Measurements from ENCODE around the gene PROK2. TPM values are rescaled to one million over a fixed set of nuclear protein-coding genes. Genes with fewer than 3 reads are reported as not detected.

PROK2 gene, protein sequence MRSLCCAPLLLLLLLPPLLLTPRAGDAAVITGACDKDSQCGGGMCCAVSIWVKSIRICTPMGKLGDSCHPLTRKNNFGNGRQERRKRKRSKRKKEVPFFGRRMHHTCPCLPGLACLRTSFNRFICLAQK
- not detected in 2 replicates for total RNA-seq

DNA sequence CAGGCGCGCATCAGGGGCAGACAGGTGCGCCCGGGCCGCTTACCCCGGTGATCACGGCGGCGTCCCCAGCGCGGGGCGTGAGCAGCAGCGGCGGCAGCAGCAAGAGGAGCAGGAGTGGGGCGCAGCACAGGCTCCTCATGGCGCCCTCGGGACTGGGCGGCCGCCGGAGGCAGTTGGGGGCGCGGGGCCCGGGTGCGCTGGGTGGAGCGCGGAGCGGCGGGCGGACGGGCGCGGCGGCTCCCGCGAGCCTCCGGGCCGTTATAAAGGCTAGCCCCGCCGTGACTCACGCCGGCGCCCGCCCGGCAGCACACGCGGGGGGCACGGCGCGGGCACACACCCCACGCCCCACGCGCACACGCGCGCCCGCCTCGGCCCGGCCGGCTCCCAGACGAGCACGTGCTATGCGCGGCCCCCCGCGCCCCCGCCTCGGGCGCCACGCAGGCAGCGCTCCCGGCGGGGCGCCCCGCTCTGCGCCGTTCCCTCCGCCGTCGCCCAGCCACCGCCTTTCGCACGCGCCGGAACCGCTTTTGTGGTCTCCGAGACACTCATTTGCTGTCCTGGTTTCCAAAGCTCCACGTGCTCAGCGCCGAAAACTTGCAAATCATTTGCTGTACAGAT lies at the start of gene PROK2:
PROK2 (minus strand) TSS at position 235 of the 618 bp plus-strand sequence; CDS start at position 139, 96 bp downstream.
- intact Hi-C loops (cut with micrococcal nuclease), result loop anchor here (5.0 kb wide), 1 partner anchor 73 kb away; no protein-coding TSS in a partner anchor
- H3K4me1 Mint-ChIP-seq, result peaks cover 20% of the 10 kb centered on the region
- peak within 1 kb of the TSS; percentile 28 for H3K27ac Mint-ChIP-seq
- H3K4me3 Mint-ChIP-seq, result peak within 1 kb of the TSS; percentile 80
- no peaks in the 10 kb centered on the region for H3K9me3 Mint-ChIP-seq
- H3K27me3 Mint-ChIP-seq, result peaks cover 63% of the 10 kb centered on the region
- peak; percentile 71 for DNase-seq
- H3K36me3 Mint-ChIP-seq (ENCODE audit: low read depth), result no peaks in the 10 kb centered on the region

DNA sequence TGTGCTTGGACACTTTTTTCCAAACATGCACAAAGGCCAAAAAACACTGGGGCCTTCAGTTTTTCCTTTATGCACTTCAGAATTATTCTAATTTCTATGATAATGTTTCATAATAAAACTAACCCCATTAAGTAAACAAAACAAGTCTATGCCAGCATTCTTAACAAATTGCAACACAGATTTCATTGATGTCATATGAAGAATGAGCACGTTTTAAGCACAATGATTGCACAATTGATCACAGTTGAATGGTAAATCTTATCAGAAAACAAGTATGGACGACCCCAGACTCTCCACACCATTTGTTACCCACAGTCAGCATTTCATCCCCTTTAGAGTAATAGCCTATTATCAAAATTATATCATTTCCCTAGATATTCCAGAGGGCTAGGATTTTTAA lies 46.7 kb upstream of the PROK2 start:
- no peaks in the 10 kb centered on the region for H3K9me3 Mint-ChIP-seq

DNA sequence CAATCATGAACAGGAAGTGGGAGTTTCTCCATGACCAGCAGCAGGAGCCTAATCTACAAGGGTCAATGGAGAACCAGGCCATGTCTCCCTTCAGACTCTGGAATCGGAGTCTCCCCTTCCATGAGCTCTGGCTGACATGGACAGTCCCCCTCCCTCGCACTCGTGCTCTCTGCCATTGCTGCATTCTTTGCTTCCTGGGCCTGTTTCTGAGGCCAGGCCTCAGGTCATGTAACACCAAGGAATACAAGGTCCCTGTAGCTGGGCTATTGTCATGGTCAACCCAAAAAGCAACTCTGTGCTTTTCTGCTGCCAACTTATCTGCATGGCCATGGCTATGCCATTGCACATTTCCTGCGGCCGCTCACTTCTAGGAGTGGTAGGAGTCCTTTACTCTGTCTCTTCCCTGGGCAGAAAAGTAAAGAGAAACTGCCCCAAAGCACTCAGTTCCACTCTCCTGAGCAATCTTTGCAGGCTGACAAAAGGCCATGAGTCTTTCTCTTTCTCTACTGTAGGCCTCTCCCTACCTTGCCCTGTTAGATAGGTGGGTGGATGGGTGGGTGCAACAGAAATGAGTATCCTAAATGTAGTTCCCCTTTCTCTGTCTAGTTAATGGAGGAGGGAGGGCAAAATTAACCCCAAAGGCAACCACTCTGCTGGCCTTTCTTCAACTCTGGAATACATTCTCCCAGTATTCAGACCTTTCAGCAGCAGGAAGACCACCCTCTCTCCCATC lies 40.8 kb upstream of the PROK2 start:
- Mint-ChIP-seq H3K9me3 (no peaks in the 10 kb centered on the region), H3K4me1 (no peaks in the 10 kb centered on the region), H3K27me3 (peaks cover 18% of the 10 kb centered on the region), H3K27ac (no peak overlapping the region), H3K36me3 (ENCODE audit: low read depth) (no peaks in the 10 kb centered on the region), H3K4me3 (no peak overlapping the region)
- DNase-seq, result no peak
- intact Hi-C loops (cut with micrococcal nuclease), result no loop called here

More for the DNA sequence above, 46.7 kb upstream of the PROK2 start:
- intact Hi-C loops (cut with micrococcal nuclease), result no loop called here
- H3K4me3 Mint-ChIP-seq, result no peak overlapping the region
- no peak for DNase-seq
- no peaks in the 10 kb centered on the region for H3K4me1 Mint-ChIP-seq
- no peak overlapping the region for H3K27ac Mint-ChIP-seq
- no peaks in the 10 kb centered on the region for H3K36me3 Mint-ChIP-seq (ENCODE audit: low read depth)
- peaks cover 18% of the 10 kb centered on the region for H3K27me3 Mint-ChIP-seq

DNA sequence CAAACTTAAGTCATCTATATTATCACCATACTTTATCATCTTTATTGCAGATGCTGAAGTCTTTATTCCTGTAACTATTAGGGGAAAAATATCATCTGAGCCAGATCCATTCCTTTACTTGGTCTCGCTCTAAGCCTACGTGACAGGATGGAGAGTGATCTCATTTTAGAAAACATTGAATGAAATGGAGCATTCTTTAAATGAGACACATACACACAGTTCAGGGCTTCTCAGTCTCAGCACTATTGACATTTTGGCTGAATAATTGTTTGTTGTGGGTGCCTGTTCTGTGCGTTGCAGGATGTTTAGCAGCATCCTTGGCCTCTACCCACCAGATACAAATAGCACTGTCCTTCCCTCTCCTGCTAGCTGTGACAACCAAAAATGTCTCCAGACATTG lies 36.2 kb upstream of the PROK2 start:
- H3K36me3 Mint-ChIP-seq (ENCODE audit: low read depth), result no peaks in the 10 kb centered on the region
- intact Hi-C loops (cut with micrococcal nuclease), result no loop called here
- H3K4me1 Mint-ChIP-seq, result no peaks in the 10 kb centered on the region
- no peak overlapping the region for H3K4me3 Mint-ChIP-seq
- no peaks in the 10 kb centered on the region for H3K9me3 Mint-ChIP-seq
- H3K27ac Mint-ChIP-seq, result no peak overlapping the region
- no peak for DNase-seq
- H3K27me3 Mint-ChIP-seq, result peaks cover 7% of the 10 kb centered on the region

DNA sequence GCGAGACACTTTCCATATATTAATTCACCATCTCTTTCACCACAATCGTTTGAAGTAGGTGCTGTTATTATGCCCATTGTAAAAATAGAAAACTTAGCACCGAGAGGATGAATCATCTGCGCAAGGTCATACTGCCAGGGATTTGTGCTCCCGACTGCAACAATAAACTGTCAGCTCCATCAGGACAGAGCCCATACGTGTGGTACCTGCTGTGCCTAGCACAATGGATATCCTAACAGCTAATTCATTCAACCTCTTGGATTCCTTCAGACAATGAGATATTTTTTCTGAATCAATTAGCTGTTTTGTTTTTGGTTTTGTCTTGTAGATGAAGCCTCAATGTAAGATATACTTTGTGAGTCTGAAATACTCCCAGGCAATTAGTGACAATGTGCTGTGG lies 32.3 kb upstream of the PROK2 start:
- Mint-ChIP-seq H3K4me3 (no peak overlapping the region), H3K27me3 (peaks cover 15% of the 10 kb centered on the region), H3K9me3 (no peaks in the 10 kb centered on the region), H3K27ac (no peak overlapping the region), H3K36me3 (ENCODE audit: low read depth) (no peaks in the 10 kb centered on the region), H3K4me1 (no peaks in the 10 kb centered on the region)
- intact Hi-C loops (cut with micrococcal nuclease), result no loop called here
- DNase-seq, result no peak

DNA sequence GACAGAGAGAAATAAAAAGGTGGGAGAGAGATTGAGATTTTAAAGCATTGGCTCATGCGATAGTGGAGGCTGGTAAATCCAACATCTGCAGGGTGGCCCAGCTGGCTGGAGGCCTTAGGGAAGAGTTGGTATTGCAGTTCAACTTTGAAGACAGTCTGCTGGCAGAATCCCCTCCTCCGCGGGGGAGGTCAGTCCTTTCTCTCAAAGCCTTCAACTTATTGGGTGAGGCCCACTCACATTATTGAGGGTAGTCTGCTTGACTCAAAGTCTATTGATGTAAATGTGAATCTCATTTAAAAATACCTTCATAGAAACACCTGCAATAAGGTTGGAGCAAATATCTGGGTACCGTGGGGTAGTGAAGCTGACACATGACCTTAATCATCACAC lies 31.8 kb upstream of the PROK2 start:
- no peak overlapping the region for H3K27ac Mint-ChIP-seq
- H3K4me3 Mint-ChIP-seq, result no peak overlapping the region
- DNase-seq, result no peak
- no peaks in the 10 kb centered on the region for H3K9me3 Mint-ChIP-seq
- intact Hi-C loops (cut with micrococcal nuclease), result no loop called here
- peaks cover 19% of the 10 kb centered on the region for H3K27me3 Mint-ChIP-seq
- no peaks in the 10 kb centered on the region for H3K4me1 Mint-ChIP-seq
- no peaks in the 10 kb centered on the region for H3K36me3 Mint-ChIP-seq (ENCODE audit: low read depth)

DNA sequence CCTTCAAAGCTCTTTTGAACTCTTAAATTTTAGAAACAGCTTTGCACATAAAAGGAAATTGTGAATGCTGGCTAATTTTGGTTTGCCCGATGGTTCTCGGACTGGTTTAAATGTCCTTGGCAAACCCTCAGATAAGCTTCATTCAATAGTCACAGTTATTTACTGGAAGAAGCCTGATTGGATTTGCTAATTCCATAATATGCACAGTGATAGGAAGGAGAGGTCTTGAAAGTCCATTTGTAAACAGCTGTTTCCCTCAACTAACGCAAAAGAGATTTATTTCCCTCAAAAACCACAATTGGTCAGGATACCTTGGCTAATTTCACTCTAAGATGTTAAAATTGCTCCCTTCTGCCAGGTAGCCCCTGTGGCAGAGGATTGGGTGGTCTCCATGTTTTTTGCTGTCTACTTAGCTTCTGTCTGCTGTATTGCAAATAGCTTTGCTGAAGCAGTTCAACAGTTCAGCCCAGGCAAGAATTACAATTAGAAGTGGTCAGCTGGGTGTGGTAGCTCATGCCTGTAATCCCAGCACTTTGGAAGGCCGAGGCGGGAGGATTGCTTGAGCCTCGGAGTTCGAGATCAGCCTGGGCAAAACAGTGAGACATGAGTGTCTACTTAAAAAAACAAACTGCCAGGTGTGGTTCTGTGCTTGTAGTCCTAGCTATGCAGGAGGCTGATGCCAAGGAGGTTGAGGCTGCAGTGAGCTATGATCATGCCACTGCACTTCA lies 30.6 kb upstream of the PROK2 start:
- H3K27me3 Mint-ChIP-seq, result peaks cover 15% of the 10 kb centered on the region
- no peak overlapping the region for H3K4me3 Mint-ChIP-seq
- no peaks in the 10 kb centered on the region for H3K4me1 Mint-ChIP-seq
- H3K27ac Mint-ChIP-seq, result no peak overlapping the region
- intact Hi-C loops (cut with micrococcal nuclease), result no loop called here
- DNase-seq, result no peak
- no peaks in the 10 kb centered on the region for H3K36me3 Mint-ChIP-seq (ENCODE audit: low read depth)
- H3K9me3 Mint-ChIP-seq, result no peaks in the 10 kb centered on the region

DNA sequence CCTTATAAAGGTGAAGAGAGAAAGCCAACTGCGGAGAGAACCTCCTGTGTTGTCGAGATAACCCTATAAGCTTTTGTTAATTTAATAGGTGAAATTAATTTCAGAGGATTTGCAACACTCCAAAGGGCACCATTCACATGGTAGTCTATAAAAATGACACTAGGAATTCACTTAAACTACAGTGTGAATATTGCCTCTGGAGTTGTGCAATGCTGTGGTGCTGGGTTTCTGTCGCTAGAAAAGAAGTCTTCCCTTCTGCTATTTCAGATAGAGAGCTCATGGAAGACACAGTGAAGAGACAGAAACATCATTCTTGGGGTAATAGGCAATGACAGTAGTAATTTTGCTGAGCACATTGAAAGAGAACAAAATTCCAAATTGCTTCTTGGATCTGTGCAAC lies 28.8 kb upstream of the PROK2 start:
- Mint-ChIP-seq H3K27me3 (peaks cover 15% of the 10 kb centered on the region), H3K36me3 (ENCODE audit: low read depth) (no peaks in the 10 kb centered on the region), H3K27ac (no peak overlapping the region), H3K9me3 (no peaks in the 10 kb centered on the region), H3K4me3 (no peak overlapping the region), H3K4me1 (no peaks in the 10 kb centered on the region)
- no peak for DNase-seq
- intact Hi-C loops (cut with micrococcal nuclease), result no loop called here

DNA sequence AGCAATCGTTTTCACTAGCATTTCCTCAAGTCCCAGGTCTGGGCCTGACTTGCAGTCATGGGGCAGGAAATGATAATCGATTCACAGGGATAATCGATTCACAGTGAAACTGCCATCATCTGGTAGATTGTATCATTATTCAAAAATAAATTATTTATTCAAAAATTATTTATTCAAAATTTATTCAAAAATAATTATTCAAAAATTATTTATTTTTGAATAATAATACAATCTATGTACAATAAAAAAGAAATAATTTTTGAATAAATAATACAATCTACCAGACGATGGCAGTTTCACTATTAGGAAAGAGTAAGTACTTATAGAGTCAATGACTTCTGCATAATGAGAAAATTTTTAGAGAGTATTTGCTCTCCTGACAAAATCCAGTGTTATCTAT lies 28.1 kb upstream of the PROK2 start:
- Mint-ChIP-seq H3K4me1 (no peaks in the 10 kb centered on the region), H3K27ac (no peak overlapping the region), H3K27me3 (peaks cover 15% of the 10 kb centered on the region), H3K36me3 (ENCODE audit: low read depth) (no peaks in the 10 kb centered on the region), H3K4me3 (no peak overlapping the region), H3K9me3 (no peaks in the 10 kb centered on the region)
- DNase-seq, result no peak
- intact Hi-C loops (cut with micrococcal nuclease), result no loop called here

DNA sequence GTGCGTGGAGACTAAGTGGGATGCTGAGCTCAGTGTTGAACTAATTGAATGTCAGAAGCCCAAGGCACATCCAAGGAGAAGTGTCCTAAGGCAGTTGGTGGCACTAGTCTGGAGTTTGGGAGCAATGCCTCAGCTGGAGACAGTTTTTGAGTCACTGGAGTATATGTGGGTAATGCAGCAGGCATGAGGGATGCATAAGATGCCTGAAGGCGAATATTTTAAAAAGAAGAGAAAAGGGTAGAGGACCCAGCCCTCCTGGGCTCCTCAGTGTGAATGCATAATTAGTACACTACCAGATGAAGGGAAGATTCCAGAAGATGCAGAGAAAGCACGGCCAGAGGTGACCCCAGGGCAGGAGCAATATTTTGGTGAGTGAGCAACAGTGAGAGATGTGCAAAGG lies 25.1 kb upstream of the PROK2 start:
- no peaks in the 10 kb centered on the region for H3K36me3 Mint-ChIP-seq (ENCODE audit: low read depth)
- no peaks in the 10 kb centered on the region for H3K9me3 Mint-ChIP-seq
- H3K4me1 Mint-ChIP-seq, result no peaks in the 10 kb centered on the region
- H3K4me3 Mint-ChIP-seq, result no peak overlapping the region
- intact Hi-C loops (cut with micrococcal nuclease), result no loop called here
- H3K27me3 Mint-ChIP-seq, result peaks cover 13% of the 10 kb centered on the region
- no peak for DNase-seq
- H3K27ac Mint-ChIP-seq, result no peak overlapping the region

DNA sequence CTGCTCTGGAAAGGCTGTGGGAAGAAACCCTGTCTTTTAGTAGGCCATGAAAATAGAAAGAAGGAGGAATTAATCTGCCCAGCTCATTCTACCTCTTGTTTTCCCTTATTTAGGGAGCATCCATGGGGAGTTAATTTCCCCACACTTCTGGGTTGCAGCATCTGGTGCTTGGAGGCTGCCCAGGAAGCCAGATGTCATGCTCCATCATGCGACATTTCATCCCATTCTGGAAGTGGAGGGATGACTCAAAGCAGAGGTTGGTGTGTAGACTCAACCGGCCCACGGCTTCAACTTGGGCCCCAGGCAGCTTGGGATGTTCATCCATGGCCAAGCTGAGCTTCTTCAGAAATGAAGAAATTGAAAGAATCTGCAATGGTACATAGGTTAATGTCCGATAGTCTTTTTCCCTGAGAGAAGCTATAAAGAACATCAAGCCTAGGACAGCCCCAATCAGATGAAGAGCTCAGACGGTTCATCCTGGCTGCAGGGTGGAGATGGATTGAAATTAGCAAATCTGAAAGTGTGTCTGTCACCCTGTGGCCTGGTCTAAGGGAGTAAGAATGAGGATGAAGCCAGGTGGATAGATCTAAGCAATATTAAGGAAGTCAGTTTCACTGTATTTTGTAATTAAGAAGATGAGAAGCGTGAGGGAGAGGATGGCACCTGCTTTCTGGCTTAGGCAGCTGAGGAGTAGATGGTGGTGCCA lies 24.5 kb upstream of the PROK2 start:
- no peak overlapping the region for H3K27ac Mint-ChIP-seq
- no peaks in the 10 kb centered on the region for H3K36me3 Mint-ChIP-seq (ENCODE audit: low read depth)
- intact Hi-C loops (cut with micrococcal nuclease), result no loop called here
- no peak overlapping the region for H3K4me3 Mint-ChIP-seq
- no peak for DNase-seq
- H3K27me3 Mint-ChIP-seq, result peaks cover 15% of the 10 kb centered on the region
- H3K9me3 Mint-ChIP-seq, result no peaks in the 10 kb centered on the region
- no peaks in the 10 kb centered on the region for H3K4me1 Mint-ChIP-seq

DNA sequence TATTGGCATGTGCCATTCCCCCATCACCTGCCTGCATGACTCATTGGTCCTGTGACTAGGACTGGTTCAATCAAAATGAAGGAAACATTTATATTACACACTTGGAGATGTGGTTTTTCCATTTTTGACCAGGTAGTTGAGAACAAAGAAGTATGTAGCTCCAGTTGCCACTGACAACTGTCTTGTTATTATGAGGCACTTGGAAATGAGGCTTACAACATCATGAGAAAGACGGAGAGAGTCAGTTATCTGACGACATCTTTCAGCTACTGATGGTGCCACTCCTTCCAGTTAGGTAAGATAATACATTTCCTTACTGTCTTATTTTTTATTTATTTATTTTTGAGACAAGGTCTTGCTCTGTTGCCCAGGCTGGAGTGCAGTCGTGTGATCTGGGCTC lies 21.8 kb upstream of the PROK2 start:
- intact Hi-C loops (cut with micrococcal nuclease), result no loop called here

DNA sequence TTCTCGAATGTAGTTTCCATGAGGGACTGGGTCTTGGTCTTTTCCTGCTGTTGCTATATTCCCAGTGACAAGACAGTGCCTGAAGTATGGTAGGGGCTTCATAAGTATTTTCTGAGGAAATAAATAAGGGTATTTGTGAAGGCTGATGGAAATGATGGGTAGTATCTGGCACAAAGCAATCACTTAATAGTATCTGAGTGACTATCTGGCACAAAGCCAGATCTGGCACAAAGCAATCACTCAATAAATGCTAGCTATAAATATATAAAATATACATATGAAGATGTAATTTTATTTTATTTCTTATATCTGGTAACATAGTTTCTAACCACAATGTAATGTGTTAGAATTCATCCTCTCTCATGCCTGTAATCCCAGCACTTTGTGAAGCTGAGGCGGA lies 20.7 kb upstream of the PROK2 start:
- intact Hi-C loops (cut with micrococcal nuclease), result no loop called here
- Mint-ChIP-seq H3K4me3 (no peak overlapping the region), H3K27me3 (peaks cover 13% of the 10 kb centered on the region), H3K4me1 (no peaks in the 10 kb centered on the region), H3K27ac (no peak overlapping the region), H3K36me3 (ENCODE audit: low read depth) (no peaks in the 10 kb centered on the region), H3K9me3 (no peaks in the 10 kb centered on the region)
- no peak for DNase-seq

More for the DNA sequence above, 21.8 kb upstream of the PROK2 start:
- Mint-ChIP-seq H3K36me3 (ENCODE audit: low read depth) (no peaks in the 10 kb centered on the region), H3K27me3 (peaks cover 9% of the 10 kb centered on the region), H3K4me3 (no peak overlapping the region), H3K9me3 (no peaks in the 10 kb centered on the region), H3K27ac (no peak overlapping the region), H3K4me1 (no peaks in the 10 kb centered on the region)
- no peak for DNase-seq
